ENCODE data around the gene TENM4. TPM values are rescaled to one million over a fixed set of nuclear protein-coding genes. Genes with fewer than 3 reads are reported as not detected.

The TENM4 gene
- total RNA-seq, 1 donor from 2014 or later, result not detected

DNA sequence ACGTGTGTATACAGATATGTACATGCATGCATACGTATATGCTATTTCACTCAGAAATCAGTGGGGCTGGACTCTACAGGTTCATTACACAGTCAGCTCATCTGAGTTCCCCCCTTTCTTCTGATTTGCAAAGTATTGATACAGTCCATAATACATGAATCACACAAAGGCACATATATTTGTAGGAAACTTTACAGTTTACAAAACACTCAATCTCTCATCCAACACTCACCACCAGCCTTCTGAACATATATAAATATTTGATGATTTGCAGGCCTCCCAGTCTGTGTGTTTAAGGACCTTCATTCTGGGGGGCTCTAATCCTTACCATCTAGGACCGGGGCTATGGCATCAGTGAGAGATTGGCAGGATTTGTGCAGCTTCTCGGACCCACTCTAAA is 293.8 kb downstream of the TENM4 start:
- DNase-seq (ENCODE audit: low read depth in 2 of 2), result no peak

DNA sequence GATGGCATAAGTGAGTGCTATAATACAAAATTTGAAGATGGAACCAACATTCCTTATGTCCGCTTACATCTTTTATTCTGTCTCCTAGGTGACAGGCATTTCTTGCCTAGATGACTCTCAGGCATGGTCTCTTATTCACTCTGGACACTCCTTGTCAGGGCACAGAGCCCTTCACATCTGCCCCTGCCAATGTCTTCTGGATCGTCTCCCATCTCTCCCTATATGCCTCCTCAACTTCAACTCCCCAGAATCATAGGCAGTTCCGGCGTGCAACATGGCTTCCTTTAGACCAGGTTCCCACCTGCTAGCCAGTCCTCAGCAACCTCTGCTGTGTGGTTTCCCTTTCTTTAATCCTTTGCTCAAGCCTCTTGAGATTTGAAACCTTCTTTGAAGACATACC is 300.9 kb downstream of the TENM4 start:
- no peak for DNase-seq (ENCODE audit: low read depth in 2 of 2)

DNA sequence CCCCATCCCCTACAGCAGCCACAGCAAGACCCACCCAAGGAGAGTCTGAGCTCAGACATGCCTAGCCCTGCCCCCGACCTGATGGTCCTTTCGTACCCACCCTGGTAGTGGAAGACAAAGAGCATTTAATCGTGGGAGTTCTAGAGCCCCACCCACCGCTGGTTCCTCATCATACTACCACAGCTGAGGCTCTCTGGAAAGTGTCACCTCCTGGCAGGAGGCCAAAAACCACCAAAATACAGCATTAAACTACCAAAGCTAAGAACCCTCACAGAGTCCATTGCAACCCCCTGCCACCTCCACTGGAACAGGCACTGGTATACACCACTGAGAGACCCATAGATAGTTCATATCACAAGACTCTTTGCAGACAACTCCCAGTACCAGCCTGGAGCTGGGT is 311.1 kb downstream of the TENM4 start:
- no peak for DNase-seq (ENCODE audit: low read depth in 2 of 2)

DNA sequence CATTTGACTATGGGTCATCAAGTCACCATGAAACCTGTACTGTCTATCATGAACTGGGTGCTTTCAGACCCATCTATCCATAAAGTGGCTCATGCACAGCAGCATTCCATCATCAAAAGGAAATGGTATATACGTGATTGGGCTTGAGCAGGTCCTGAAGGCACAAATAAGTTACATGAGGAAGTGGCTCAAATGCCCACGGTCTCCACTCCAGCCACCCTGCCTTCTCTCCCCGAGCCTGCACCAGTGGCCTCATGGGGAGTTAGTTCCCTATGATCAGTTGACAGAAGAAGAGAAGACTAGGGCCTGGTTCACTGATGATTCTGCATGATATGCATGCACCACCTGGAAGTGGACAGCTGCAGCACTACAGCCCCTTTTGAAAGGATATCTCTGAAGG is 312.5 kb downstream of the TENM4 start:
- no peak for DNase-seq (ENCODE audit: low read depth in 2 of 2)

DNA sequence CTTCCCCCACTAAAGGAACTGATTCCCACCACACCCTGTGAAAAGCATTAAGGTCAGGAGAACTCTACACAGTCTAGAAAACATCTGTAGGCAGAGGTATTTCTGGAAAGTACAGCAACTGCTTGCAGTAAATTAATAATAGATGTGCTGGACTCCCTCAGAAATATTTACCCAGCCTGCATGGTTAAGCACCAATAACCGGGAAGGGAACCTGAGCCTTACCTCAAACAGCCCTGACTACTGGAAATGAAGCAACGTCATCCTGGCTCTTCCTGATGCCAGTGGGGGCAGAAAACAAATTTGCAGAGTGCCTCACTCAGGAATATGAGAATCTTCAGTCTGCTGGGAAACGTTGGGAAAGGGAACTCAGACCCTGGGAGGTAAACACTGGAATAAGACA is 318.1 kb downstream of the TENM4 start:
- no peak for DNase-seq (ENCODE audit: low read depth in 2 of 2)

DNA sequence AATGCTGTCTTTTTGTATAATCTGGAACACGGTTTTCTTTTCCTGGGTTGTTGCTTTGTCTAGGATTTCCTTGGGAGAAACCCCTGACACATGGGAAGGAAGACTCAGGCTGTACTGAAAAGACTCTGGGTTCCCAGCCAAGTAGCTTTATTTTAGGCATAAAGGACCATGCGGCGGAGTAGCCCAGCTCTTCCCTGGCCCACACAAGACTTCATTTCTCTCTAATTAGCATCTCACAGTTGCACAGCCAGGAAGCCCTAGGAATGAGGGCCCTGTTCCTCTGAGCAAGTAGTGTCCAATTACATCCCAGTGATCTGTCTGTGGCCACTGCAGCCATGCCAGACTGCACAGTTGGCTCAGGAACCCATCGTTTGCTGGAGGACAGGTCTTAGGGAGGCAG is 319.5 kb downstream of the TENM4 start:
- no peak for DNase-seq (ENCODE audit: low read depth in 2 of 2)

DNA sequence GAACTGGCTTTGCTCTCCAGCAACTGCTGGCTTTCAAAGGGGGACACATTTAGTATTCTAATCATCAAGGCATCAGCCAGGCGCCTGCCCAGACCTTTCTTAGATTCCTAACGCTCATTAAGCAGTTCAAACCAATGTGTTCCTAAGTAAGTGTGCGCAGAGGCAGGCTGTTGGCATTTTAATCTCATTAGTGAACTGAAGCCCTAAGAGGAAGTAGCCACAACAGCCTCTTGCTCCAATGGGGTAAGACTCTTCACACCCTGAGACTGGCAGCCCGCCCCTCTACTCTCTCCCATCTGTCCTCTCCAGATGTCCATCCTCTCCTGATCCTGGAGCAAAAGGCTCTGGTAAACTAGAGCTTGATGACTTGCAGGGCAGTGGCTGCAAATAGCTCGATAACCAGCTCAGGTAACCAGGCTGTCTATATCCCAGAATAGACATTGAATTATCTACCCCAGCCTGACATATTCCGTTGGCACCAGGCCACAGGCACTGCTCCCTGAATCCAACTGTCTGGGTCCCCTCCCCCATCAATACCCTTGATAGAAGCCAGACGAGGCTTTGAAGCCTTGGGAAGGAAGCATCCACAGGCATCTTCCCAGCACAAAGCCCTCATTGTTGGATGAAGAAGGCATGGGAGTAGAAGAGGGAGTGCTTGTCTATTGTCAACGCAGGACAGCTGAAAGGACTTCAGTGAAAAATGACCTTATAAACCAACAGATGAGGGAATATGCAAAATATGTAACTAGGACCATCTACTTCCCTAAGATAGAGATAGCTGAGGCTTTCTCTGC is 321.1 kb downstream of the TENM4 start:
- no peak for DNase-seq (ENCODE audit: low read depth in 2 of 2)

DNA sequence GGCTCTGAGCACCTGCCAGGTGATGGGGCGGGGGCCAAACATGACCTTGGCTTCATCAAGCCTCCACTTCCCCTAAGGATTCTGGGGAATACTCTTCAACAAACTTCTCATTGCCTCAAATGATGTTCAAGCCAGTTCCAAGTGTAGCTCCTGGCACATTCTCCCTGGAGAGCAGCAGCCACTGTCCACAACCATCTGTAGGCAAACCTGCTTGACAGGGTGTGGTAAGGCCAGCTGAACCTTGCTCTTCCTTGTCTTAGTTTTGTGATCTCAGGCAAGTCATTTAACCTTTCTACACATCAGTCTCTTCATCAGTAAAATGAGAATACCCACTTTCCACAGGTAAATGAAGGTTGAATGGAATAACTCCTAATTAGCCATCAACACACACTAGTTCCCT is 323.3 kb downstream of the TENM4 start:
- no peak for DNase-seq (ENCODE audit: low read depth in 2 of 2)

DNA sequence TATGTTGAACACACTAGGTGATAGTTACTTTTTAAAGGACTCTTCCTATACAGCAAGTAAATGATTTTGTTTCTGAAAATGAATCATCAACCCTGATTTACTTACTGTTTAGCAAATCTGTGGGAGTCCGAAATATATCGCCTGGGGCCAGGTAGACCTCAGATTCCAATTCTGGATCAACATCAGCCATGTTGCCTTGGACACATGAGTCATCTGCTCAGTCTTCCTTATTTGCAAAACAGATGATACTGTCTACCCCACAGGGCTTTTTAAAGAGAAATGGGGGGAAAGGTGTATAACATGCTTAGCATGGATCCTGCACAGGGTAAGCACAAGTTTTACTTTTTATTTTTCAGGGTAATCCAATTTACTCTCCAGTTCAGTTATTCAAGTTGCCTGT is 324.2 kb downstream of the TENM4 start:
- no peak for DNase-seq (ENCODE audit: low read depth in 2 of 2)

DNA sequence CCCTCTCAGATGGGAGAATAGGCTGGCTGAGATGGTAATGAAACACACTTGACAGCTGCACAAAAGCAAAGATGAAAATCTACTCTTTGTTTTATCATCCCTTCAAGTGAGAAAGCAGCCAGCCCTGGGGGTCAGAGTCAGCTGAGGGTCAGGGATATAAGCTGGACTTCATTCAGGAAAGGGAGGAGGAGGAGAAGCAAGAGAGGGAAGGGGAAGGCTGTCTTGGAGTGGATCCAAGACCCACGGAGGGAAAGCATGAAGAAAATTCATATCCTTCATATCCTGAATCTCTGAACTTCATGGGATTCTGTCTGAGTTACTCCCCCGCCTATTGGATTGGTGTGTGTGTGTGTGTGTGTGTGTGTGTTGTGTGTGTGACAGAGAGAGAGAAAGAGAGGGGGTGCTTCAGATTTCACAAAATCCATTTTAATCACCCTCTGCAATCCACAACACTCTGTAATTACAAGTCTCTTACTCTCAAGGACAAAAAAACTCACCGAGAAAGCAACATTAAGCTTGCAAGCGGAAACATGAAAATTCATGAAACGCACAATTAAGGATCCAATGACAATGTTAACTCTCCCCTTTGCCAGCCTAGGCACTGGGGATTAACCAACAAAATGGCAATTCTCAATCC is 327.7 kb downstream of the TENM4 start:
- DNase-seq (ENCODE audit: low read depth in 2 of 2), result no peak

DNA sequence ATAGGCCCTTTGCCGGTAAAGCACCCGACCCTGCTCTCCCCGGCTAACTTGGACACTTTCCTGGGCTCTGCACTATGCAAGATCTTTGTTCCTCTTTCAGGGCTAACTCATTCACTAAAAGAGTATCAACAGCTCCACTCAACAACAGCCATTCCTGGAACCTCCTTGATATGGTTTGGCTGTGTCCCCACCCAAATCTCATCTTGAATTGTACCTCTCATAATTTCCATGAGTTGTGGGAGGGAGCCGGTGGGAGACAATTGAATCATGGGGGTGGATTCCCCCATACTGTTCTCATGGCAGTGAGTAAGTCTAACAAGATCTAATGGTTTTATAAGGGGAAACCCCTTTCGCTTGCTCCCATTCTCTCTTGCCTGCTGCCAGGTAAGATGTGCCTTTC is 330.0 kb downstream of the TENM4 start:
- DNase-seq (ENCODE audit: low read depth in 2 of 2), result no peak

DNA sequence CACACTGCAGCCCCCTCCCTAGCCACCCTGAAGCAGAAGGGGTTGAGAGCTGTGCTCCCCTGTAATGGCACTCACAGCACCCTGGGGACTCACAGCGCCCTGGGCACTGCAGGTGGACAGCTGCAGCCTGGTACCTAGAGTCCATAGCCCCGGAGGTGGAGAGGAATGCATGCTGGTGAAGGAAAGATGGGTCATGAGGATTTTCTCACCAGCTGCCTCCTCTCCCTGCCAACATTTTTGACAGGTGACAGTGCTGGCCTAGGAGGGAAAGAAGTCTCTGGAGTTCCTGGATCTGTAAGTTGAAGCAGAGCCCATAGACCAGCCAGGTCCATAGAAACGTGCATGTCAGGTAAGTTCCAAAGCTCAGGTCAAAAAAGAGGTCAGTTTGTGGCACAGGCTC is 330.5 kb downstream of the TENM4 start:
- DNase-seq (ENCODE audit: low read depth in 2 of 2), result no peak

DNA sequence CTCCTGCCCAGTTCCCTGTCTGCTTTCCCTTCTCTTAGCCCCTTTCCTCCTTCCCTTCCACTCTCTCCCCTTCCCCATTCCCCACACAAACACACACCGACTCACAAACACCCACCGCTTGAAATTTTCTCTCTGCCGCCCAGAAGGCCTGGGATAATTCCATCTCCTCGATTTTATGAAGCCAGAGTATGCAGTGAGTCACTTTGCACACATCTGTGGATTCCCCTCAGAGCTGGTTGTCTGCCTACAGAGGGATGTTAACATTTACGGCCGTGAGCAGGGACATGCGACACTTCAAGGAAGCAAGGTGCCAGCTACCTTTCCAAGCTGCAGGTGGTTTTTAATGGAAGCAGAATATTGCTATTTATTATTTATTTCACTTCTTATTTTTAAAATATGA is 332.0 kb downstream of the TENM4 start:
- no peak for DNase-seq (ENCODE audit: low read depth in 2 of 2)

DNA sequence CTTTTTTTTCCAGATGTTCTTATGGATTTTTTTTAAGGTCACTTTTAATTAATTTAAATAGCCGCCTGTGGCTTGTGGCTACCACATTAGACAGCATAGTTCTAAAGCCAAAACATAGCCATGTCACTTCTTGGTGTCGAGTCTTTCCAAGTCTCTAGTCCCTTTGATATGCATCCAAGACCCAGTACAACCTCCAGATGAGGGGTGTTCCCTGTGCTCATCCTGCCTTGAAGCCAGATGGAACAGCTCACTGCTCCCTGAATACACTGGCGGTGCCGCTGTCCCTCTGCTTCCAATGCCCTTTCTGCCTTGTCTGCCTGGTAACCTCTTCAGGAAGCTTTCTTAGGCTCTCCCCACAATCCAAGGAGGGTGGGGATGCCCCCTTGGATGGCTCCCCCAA is 338.0 kb downstream of the TENM4 start:
- DNase-seq (ENCODE audit: low read depth in 2 of 2), result no peak

DNA sequence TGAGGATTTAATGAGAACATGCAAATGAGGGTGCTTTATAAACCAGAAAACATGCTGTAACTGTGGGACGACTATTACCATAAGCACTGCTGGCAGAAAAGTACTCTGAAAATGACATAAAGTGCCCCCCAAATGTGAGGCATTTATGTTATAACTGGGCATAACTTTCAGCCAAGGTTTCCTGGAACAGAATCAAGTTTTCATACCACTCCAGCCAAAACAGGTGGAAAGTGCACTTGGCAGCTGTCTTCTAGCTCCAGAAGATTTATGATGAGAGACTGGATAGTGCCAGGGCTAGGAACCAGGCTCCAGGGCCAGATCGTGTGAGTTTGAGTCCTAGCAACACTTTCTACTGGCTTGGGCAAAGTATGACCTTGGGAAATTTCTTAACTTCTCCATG is 339.2 kb downstream of the TENM4 start:
- peak in 1 of 2 donors; percentile 28 for DNase-seq (ENCODE audit: low read depth in 2 of 2)

DNA sequence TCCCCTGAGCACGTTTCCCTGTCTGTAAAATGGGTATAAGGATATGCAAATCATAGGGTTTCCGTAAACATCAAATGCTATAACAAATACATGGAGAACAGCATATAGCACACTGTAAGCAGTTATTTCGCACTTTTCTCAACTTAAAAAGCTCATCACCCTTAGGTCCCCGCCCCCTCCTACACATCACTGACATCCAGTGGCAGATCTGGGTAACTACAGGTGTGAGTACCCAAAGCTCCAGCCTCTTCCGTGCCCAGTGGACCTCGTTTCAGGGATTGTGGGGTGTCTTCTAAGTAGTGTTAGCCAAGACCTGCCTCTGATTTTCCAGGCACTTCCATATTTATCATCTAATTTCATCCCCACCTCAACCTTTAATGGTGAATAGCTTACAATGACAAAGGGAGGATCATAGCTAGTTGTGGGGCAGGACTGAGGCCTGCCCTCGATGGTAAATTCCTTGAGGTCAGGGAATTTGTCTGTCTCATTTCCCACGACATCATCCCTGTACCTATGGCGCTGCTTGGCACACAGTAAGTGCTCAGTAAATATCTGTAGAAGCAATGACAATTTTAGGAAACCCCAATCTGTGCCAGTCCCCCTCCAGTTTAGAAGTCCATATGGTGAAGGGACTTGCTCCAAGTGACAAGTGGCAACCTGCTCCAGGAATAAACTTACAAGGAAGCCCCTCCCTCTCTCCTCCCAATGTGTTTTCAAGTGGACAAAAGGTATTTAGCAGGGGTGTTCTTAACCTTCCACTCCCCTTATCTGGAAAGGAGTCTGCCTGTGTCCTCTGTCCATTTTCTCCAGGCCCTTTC is 340.5 kb downstream of the TENM4 start:
- peak; percentile 67 to 73 for DNase-seq (ENCODE audit: low read depth in 2 of 2)

DNA sequence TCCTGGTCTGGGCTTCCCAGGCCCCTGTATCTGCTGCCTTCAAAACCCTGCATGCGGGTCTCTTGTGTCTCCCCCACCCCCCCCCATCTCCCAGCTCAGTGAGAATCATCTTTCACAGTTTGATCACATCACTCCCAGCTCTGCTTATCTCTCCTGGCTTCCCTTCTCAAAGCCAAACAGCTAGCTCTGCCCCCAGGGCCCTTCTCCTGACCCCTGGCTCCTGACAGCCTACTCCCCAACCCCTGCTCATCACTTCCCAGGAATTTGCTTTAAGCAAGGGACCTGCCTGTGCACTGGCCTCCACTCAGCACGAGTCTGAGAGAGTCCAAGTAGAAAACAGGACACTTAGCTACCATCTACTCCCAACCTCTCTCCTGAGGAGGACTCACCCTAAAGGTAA is 342.7 kb downstream of the TENM4 start:
- DNase-seq (ENCODE audit: low read depth in 2 of 2), result no peak

DNA sequence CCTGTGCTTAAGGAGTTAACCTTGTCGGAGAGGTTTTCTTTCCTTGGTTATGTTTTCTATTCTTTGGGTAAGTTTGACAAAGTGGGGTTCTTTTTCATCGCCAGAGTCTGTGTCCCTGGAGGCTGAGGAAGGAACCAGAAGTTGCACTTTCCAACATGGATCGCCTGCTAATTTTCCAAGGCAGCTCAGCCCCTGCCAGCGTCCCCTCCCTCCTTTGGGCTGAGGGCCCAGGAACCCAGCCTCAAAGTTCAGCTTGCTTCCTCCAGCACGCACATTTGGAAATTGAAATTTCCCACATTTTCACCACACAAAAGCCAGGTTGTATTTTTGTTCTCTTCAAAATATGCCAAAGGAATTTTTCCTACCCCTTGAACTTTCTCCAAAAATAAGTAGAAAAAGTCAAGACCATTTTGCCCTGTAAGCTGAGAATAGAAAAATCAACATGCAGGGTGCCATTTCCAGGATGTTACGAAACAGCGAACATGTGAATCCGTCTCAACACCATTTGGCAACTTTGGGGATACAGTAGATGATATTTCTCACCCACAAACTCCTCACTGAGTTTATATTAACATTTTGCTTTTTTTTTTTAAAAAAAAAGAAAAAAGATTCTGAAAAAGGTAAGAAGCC is 343.5 kb downstream of the TENM4 start:
- DNase-seq (ENCODE audit: low read depth in 2 of 2), result peak in 1 of 2 donors; percentile 8

DNA sequence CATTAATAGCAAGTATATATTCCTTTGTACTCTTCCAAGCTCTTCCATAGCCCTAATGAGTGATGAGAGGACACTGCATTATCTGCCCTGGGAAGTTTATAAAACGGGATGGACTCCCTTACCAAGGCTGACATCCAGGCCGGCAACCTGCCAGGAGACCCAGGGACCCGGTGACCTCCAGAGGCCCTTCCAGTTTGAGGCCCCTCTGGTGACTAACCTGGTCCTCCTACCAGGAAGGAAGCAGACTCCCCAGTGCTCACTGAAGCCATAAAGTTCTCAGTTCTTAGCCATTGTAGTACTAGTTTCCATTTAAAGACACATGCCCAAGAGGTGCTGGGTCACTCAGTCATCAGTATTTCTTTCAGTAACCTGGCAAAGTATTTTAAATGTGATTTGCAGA is 345.4 kb downstream of the TENM4 start:
- peak; percentile 17 to 58 for DNase-seq (ENCODE audit: low read depth in 2 of 2)

DNA sequence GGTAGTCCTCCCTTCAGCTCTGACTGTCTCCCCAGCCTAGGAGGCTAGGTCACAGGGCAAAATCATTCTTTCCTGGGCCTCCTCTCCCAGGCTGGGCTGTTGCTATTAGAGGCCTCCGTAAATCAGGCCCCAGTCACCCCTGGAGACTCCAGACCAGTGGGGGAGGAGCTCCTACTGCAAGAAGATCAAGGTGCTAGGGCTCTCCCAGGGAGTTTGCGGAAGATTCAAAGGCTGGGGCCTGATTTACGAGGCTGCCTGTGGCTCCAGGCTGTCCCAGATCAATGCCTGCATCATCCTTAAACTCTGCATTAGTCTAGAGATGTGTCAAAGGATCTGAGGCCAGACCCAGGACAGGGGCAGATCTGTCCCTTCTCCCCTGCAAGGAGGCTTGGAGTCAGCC is 346.2 kb downstream of the TENM4 start:
- no peak for DNase-seq (ENCODE audit: low read depth in 2 of 2)

DNA sequence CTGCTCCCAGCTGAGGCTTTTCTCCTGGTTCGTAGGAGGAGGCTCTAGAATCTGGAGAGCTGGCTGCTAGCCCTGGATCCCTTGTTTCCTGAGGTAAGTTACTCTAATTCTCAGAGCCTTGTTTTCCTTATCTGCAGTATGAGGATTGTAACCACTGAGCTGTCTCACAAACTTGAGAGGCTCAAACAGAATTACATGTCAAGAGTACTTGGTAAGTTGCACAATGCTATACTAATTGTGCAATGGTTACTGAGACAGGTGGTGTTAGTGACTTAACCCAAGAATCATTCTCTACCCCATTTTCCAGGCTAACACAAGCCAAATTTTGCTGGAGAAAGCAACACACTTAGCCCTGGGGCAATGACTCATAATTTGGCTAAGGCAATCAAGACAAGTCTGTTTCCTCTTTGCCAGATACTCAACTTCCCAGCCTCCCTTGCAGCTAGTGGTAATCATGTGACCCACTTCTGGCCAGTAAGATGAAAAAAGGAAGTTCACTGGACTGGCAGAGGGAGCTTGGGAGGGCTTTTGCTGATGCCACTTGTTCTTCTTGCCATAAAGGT is 348.0 kb downstream of the TENM4 start:
- peak in 1 of 2 donors; percentile 48 for DNase-seq (ENCODE audit: low read depth in 2 of 2)

Data from lung microvascular endothelial cell (primary cell).